MCF 10A (cell line): ENCODE results near the gene CEACAM16. TPM values are rescaled to one million over a fixed set of nuclear protein-coding genes. Genes with fewer than 3 reads are reported as not detected.

ENCODE experiments used
- BruUV-seq: library from RNA; stranded (reverse); fragments of 400-500 nt; replicated peaks from 2 replicates; lab custom pipeline; 2021; lab: Mats Ljungman, UMichigan
- CTCF ChIA-PET: fragments of 300-600 bp; sonication (Branson Sonifier 250); formaldehyde crosslinking; extraction: SDS; loops from one replicate; lab custom pipeline; 2021; ENCODE audit warnings: antibody characterized with exemption, inconsistent platforms; lab: Yijun Ruan, JAX
- POLR2A ChIA-PET: fragments of 300-600, 350-650 bp; sonication (Branson Sonifier 250); formaldehyde crosslinking; extraction: SDS; loops from one replicate; lab custom pipeline; 2020; ENCODE audit warnings: antibody characterized with exemption, inconsistent platforms; lab: Yijun Ruan, JAX
- DNase-seq: peaks from one replicate; pipeline ENCODE4 v3.0.0-alpha.2; 2018; ENCODE audit not compliant: unreplicated experiment
- H3K27ac Mint-ChIP-seq: one replicate; pipeline ENCODE4 v1.8.0; 2022; ENCODE audit warnings: mild to moderate bottlenecking, low read depth, mixed read lengths; ENCODE audit not compliant: unreplicated experiment
- H3K27me3 Mint-ChIP-seq: one replicate; pipeline ENCODE4 v1.8.0; 2022; ENCODE audit warnings: mixed read lengths; ENCODE audit not compliant: insufficient read depth, unreplicated experiment
- H3K36me3 Mint-ChIP-seq: one replicate; pipeline ENCODE4 v1.8.0; 2022; ENCODE audit warnings: mild to moderate bottlenecking, moderate library complexity, mixed read lengths; ENCODE audit not compliant: insufficient read depth, unreplicated experiment
- H3K4me1 Mint-ChIP-seq: one replicate; pipeline ENCODE4 v1.8.0; 2022; ENCODE audit warnings: mixed read lengths; ENCODE audit not compliant: insufficient read depth, unreplicated experiment
- H3K4me3 Mint-ChIP-seq: one replicate; pipeline ENCODE4 v1.8.0; 2022; ENCODE audit warnings: mild to moderate bottlenecking, moderate library complexity, mixed read lengths; ENCODE audit not compliant: unreplicated experiment
- H3K9me3 Mint-ChIP-seq: one replicate; pipeline ENCODE4 v1.8.0; 2022; ENCODE audit warnings: mixed read lengths; ENCODE audit not compliant: unreplicated experiment
- CTCF ChIP-seq: fragments of 200-600 bp; IDR thresholded peaks from one replicate; pipeline ENCODE4 v1.8.0; 2022; ENCODE audit warnings: antibody characterized with exemption, mild to moderate bottlenecking; ENCODE audit not compliant: unreplicated experiment
- intact Hi-C: fragments of 100-400 bp; cut with micrococcal nuclease; formaldehyde crosslinking; loops from 2 replicates; pipeline ENCODE4 v1.14.1; 2022
- total RNA-seq: library from RNA; stranded (reverse); gene quantifications from 2 replicates; pipeline ENCODE4 v1.2.3, GENCODE V29; 2022

CEACAM16 gene
- total RNA-seq, 1 experiment from 2014 or later: not detected

GRCh38 chr19:44697670-44698034 lies 1.3 kb upstream of the CEACAM16 start:
- no peaks in the 10 kb centered on the region for H3K27me3 Mint-ChIP-seq
- H3K4me1 Mint-ChIP-seq: no peaks in the 10 kb centered on the region
- no peak overlapping the region for H3K4me3 Mint-ChIP-seq
- no peaks in the 10 kb centered on the region for H3K36me3 Mint-ChIP-seq
- ChIA-PET CTCF (interaction anchor here (0.9 kb wide), 1 partner anchor 362 kb away, joined by 5 read pairs; no protein-coding TSS in a partner anchor), POLR2A (no interaction called here)
- DNase-seq: no peak
- no TSS peak for BruUV-seq
- intact Hi-C loops: no loop called here
- TF ChIP-seq CTCF: no peak
- H3K27ac Mint-ChIP-seq: no peak overlapping the region
- H3K9me3 Mint-ChIP-seq: no peaks in the 10 kb centered on the region

- ChIA-PET POLR2A (no interaction called here), CTCF (interaction anchor here (0.6 to 1.2 kb wide), 3 partner anchors 11 to 214 kb away, joined by 3 to 4 read pairs (median 4); no protein-coding TSS in a partner anchor)
- no peak for TF ChIP-seq CTCF
- intact Hi-C loops: no loop called here
- Mint-ChIP-seq H3K36me3 (no peaks in the 10 kb centered on the region), H3K9me3 (no peaks in the 10 kb centered on the region), H3K4me3 (no peak overlapping the region), H3K4me1 (no peaks in the 10 kb centered on the region), H3K27me3 (no peaks in the 10 kb centered on the region), H3K27ac (no peak overlapping the region)
- no peak for DNase-seq
- no TSS peak for BruUV-seq
Measured at GRCh38 chr19:44700547-44700946, 1.6 kb downstream of the CEACAM16 start.

GRCh38 chr19:44701228-44701627 lies 2.3 kb downstream of the CEACAM16 start:
- ChIA-PET POLR2A (no interaction called here), CTCF (interaction anchor here (0.6 to 1.2 kb wide), 2 partner anchors 9 to 12 kb away, joined by 3 to 4 read pairs; no protein-coding TSS in a partner anchor)
- H3K4me3 Mint-ChIP-seq: no peak overlapping the region
- DNase-seq: no peak
- no peaks in the 10 kb centered on the region for H3K9me3 Mint-ChIP-seq
- no peak overlapping the region for H3K27ac Mint-ChIP-seq
- no peaks in the 10 kb centered on the region for H3K36me3 Mint-ChIP-seq
- BruUV-seq: no TSS peak
- H3K4me1 Mint-ChIP-seq: no peaks in the 10 kb centered on the region
- no peaks in the 10 kb centered on the region for H3K27me3 Mint-ChIP-seq
- TF ChIP-seq CTCF: no peak
- intact Hi-C loops: no loop called here

GRCh38 chr19:44702551-44703176 lies 3.7 kb downstream of the CEACAM16 start:
- intact Hi-C loops: no loop called here
- ChIA-PET CTCF (interaction anchor here (0.5 to 1.8 kb wide), 3 partner anchors 13 to 126 kb away, joined by 3 to 5 read pairs (median 4); no protein-coding TSS in a partner anchor), POLR2A (no interaction called here)
- H3K4me1 Mint-ChIP-seq: no peaks in the 10 kb centered on the region
- no peak for TF ChIP-seq CTCF
- no peaks in the 10 kb centered on the region for H3K36me3 Mint-ChIP-seq
- H3K27me3 Mint-ChIP-seq: no peaks in the 10 kb centered on the region
- H3K4me3 Mint-ChIP-seq: no peak overlapping the region
- H3K9me3 Mint-ChIP-seq: no peaks in the 10 kb centered on the region
- DNase-seq: no peak
- no TSS peak for BruUV-seq
- no peak overlapping the region for H3K27ac Mint-ChIP-seq
